ENCODE measurements around the gene SAP25. TPM values are rescaled to one million over a fixed set of nuclear protein-coding genes. Genes with fewer than 3 reads are reported as not detected.
"Not testable (repeated sequence)": the region's sequence is repeated elsewhere in the genome, so short reads cannot be mapped to it uniquely, and the experiment has no call there.

The SAP25 gene
- total and polyA plus RNA-seq, 2 donors: 2.5 TPM; not detected in 1

GRCh38 chr7:100566018-100566531 lies 7.6 kb downstream of the SAP25 start:
- Histone ChIP-seq H3K36me3 (ENCODE audit: insufficient read depth) (no peaks in the 10 kb centered on the region), H3K27ac (ENCODE audit: low read depth) (no peak overlapping the region), H3K4me3 (ENCODE audit: low read depth, low read length) (no peak overlapping the region), H3K4me1 (ENCODE audit: insufficient read depth) (no peaks in the 10 kb centered on the region)
- whole genome bisulfite sequencing: 90% methylated on average over 6 of the region's 6 CpGs
- no peak for DNase-seq (ENCODE audit: extremely low spot score)

GRCh38 chr7:100565133-100565571 lies 8.5 kb downstream of the SAP25 start:
- no peaks in the 10 kb centered on the region for H3K36me3 ChIP-seq (ENCODE audit: insufficient read depth)

GRCh38 chr7:100564405-100564804 lies 9.3 kb downstream of the SAP25 start:
- not testable (repeated sequence) for H3K27ac ChIP-seq (ENCODE audit: low read depth); H3K36me3 ChIP-seq (ENCODE audit: insufficient read depth); DNase-seq (ENCODE audit: extremely low spot score); H3K4me1 ChIP-seq (ENCODE audit: insufficient read depth); H3K4me3 ChIP-seq (ENCODE audit: low read depth, low read length)
- WGBS: 93% methylated on average over 6 of the region's 6 CpGs

More at GRCh38 chr7:100565133-100565571, 8.5 kb downstream of the SAP25 start:
- 94% methylated on average over 11 of the region's 11 CpGs for WGBS
- Histone ChIP-seq H3K4me1 (ENCODE audit: insufficient read depth) (no peaks in the 10 kb centered on the region), H3K4me3 (ENCODE audit: low read depth, low read length) (no peak overlapping the region), H3K27ac (ENCODE audit: low read depth) (no peak overlapping the region)
- DNase-seq (ENCODE audit: extremely low spot score): no peak

- 40% methylated on average over 12 of the region's 12 CpGs for WGBS
- no peak for DNase-seq (ENCODE audit: extremely low spot score)
- H3K36me3 ChIP-seq (ENCODE audit: insufficient read depth): no peaks in the 10 kb centered on the region
- no peak overlapping the region for H3K27ac ChIP-seq (ENCODE audit: low read depth)
- no peaks in the 10 kb centered on the region for H3K4me1 ChIP-seq (ENCODE audit: insufficient read depth)
- H3K4me3 ChIP-seq (ENCODE audit: low read depth, low read length): no peak overlapping the region
These were observed 9.8 kb downstream of the SAP25 start for GRCh38 chr7:100563809-100564400.

GRCh38 chr7:100563100-100563564 lies 10.6 kb downstream of the SAP25 start:
- no peak overlapping the region for H3K27ac ChIP-seq (ENCODE audit: low read depth)
- 92% methylated on average over 8 of the region's 8 CpGs for WGBS
- H3K4me1 ChIP-seq (ENCODE audit: insufficient read depth): no peaks in the 10 kb centered on the region
- H3K36me3 ChIP-seq (ENCODE audit: insufficient read depth): no peaks in the 10 kb centered on the region
- DNase-seq (ENCODE audit: extremely low spot score): no peak
- H3K4me3 ChIP-seq (ENCODE audit: low read depth, low read length): no peak overlapping the region

- 92% methylated on average over 26 of the region's 26 CpGs for WGBS
- Histone ChIP-seq H3K27ac (ENCODE audit: low read depth) (no peak overlapping the region), H3K4me1 (ENCODE audit: insufficient read depth) (no peaks in the 10 kb centered on the region), H3K4me3 (ENCODE audit: low read depth, low read length) (no peak overlapping the region), H3K36me3 (ENCODE audit: insufficient read depth) (no peaks in the 10 kb centered on the region)
- no peak for DNase-seq (ENCODE audit: extremely low spot score)
These were observed 11.3 kb downstream of the SAP25 start for GRCh38 chr7:100562195-100563099.

- WGBS: 96% methylated on average over 12 of the region's 12 CpGs
These were observed 12.1 kb downstream of the SAP25 start for GRCh38 chr7:100561491-100562194.

GRCh38 chr7:100559127-100559526 lies 14.6 kb downstream of the SAP25 start:
- Histone ChIP-seq H3K4me3 (ENCODE audit: low read depth, low read length) (no peak overlapping the region), H3K27ac (ENCODE audit: low read depth) (no peak overlapping the region), H3K36me3 (ENCODE audit: insufficient read depth) (no peaks in the 10 kb centered on the region), H3K4me1 (ENCODE audit: insufficient read depth) (no peaks in the 10 kb centered on the region)
- WGBS: 89% methylated on average over 4 of the region's 4 CpGs
- DNase-seq (ENCODE audit: extremely low spot score): no peak

More at GRCh38 chr7:100561491-100562194, 12.1 kb downstream of the SAP25 start:
- Histone ChIP-seq H3K27ac (ENCODE audit: low read depth) (no peak overlapping the region), H3K4me1 (ENCODE audit: insufficient read depth) (no peaks in the 10 kb centered on the region), H3K36me3 (ENCODE audit: insufficient read depth) (no peaks in the 10 kb centered on the region), H3K4me3 (ENCODE audit: low read depth, low read length) (no peak overlapping the region)
- DNase-seq (ENCODE audit: extremely low spot score): no peak

GRCh38 chr7:100556541-100556940 lies 17.2 kb downstream of the SAP25 start:
- no peak overlapping the region for H3K4me3 ChIP-seq (ENCODE audit: low read depth, low read length)
- WGBS: 86% methylated on average over 4 of the region's 4 CpGs
- no peak overlapping the region for H3K27ac ChIP-seq (ENCODE audit: low read depth)
- H3K36me3 ChIP-seq (ENCODE audit: insufficient read depth): no peaks in the 10 kb centered on the region
- no peaks in the 10 kb centered on the region for H3K4me1 ChIP-seq (ENCODE audit: insufficient read depth)
- no peak for DNase-seq (ENCODE audit: extremely low spot score)

- Histone ChIP-seq H3K36me3 (ENCODE audit: insufficient read depth) (no peaks in the 10 kb centered on the region), H3K27ac (ENCODE audit: low read depth) (no peak overlapping the region), H3K4me3 (ENCODE audit: low read depth, low read length) (no peak overlapping the region), H3K4me1 (ENCODE audit: insufficient read depth) (no peaks in the 10 kb centered on the region)
- no peak for DNase-seq (ENCODE audit: extremely low spot score)
- WGBS: 83% methylated on average over 5 of the region's 5 CpGs
These were observed 18.0 kb downstream of the SAP25 start for GRCh38 chr7:100555701-100556100.

GRCh38 chr7:100553032-100553431 lies 20.7 kb downstream of the SAP25 start:
- H3K4me1 ChIP-seq (ENCODE audit: insufficient read depth): no peaks in the 10 kb centered on the region
- no peak overlapping the region for H3K27ac ChIP-seq (ENCODE audit: low read depth)
- H3K4me3 ChIP-seq (ENCODE audit: low read depth, low read length): no peak overlapping the region
- WGBS: 95% methylated on average over 3 of the region's 3 CpGs
- DNase-seq (ENCODE audit: extremely low spot score): no peak
- no peaks in the 10 kb centered on the region for H3K36me3 ChIP-seq (ENCODE audit: insufficient read depth)

GRCh38 chr7:100552532-100552931 lies 21.2 kb downstream of the SAP25 start:
- H3K4me1 ChIP-seq (ENCODE audit: insufficient read depth): peaks cover 2% of the 10 kb centered on the region
- 96% methylated on average over 2 of the region's 2 CpGs for WGBS
- H3K36me3 ChIP-seq (ENCODE audit: insufficient read depth): no peaks in the 10 kb centered on the region

GRCh38 chr7:100548446-100548845 lies 25.3 kb downstream of the SAP25 start:
- H3K4me1 ChIP-seq (ENCODE audit: insufficient read depth); H3K4me3 ChIP-seq (ENCODE audit: low read depth, low read length); H3K36me3 ChIP-seq (ENCODE audit: insufficient read depth); H3K27ac ChIP-seq (ENCODE audit: low read depth); DNase-seq (ENCODE audit: extremely low spot score): not testable (repeated sequence)
- WGBS: 86% methylated on average over 5 of the region's 5 CpGs

More at GRCh38 chr7:100552532-100552931, 21.2 kb downstream of the SAP25 start:
- H3K27ac ChIP-seq (ENCODE audit: low read depth): no peak overlapping the region
- H3K4me3 ChIP-seq (ENCODE audit: low read depth, low read length): no peak overlapping the region
- DNase-seq (ENCODE audit: extremely low spot score): no peak
